ENCODE data around the gene CPNE9. TPM values are rescaled to one million over a fixed set of nuclear protein-coding genes. Genes with fewer than 3 reads are reported as not detected.

Gene CPNE9
- total RNA-seq, 1 donor from 2014 or later = not detected

- Mint-ChIP-seq H3K4me1 (ENCODE audit: unreplicated experiment) (peaks cover 14% of the 10 kb centered on the region), H3K36me3 (ENCODE audit: unreplicated experiment) (peaks cover 13% of the 10 kb centered on the region), H3K4me3 (ENCODE audit: unreplicated experiment) (no peak overlapping the region), H3K27ac (ENCODE audit: unreplicated experiment) (no peak overlapping the region), H3K27me3 (ENCODE audit: unreplicated experiment) (peaks cover 15% of the 10 kb centered on the region), H3K9me3 (ENCODE audit: unreplicated experiment) (no peaks in the 10 kb centered on the region)
- TF ChIP-seq CTCF (IDR thresholded peaks at IDR 0.05) = no peak
- no peak for DNase-seq (ENCODE audit: extremely low spot score, unreplicated experiment)
Observed at GRCh38 chr3:9701711-9702110, 1.9 kb upstream of the CPNE9 start.

- no peak for DNase-seq (ENCODE audit: extremely low spot score, unreplicated experiment)
- H3K4me3 Mint-ChIP-seq (ENCODE audit: unreplicated experiment) = peak overlapping the region; percentile 27
- H3K9me3 Mint-ChIP-seq (ENCODE audit: unreplicated experiment) = no peaks in the 10 kb centered on the region
- peaks cover 5% of the 10 kb centered on the region for H3K36me3 Mint-ChIP-seq (ENCODE audit: unreplicated experiment)
- H3K4me1 Mint-ChIP-seq (ENCODE audit: unreplicated experiment) = peaks cover 14% of the 10 kb centered on the region
- no peak for TF ChIP-seq CTCF (IDR thresholded peaks at IDR 0.05)
- H3K27me3 Mint-ChIP-seq (ENCODE audit: unreplicated experiment) = peaks cover 22% of the 10 kb centered on the region
- no peak overlapping the region for H3K27ac Mint-ChIP-seq (ENCODE audit: unreplicated experiment)
Observed at GRCh38 chr3:9703240-9703639, 393 bp upstream of the CPNE9 start.

GRCh38 chr3:9704347-9705322, 1.0 kb downstream of the CPNE9 start:
- Mint-ChIP-seq H3K36me3 (ENCODE audit: unreplicated experiment) (peaks cover 5% of the 10 kb centered on the region), H3K27ac (ENCODE audit: unreplicated experiment) (no peak overlapping the region), H3K4me1 (ENCODE audit: unreplicated experiment) (peaks cover 14% of the 10 kb centered on the region), H3K9me3 (ENCODE audit: unreplicated experiment) (no peaks in the 10 kb centered on the region), H3K4me3 (ENCODE audit: unreplicated experiment) (peak overlapping the region; percentile 62), H3K27me3 (ENCODE audit: unreplicated experiment) (peaks cover 24% of the 10 kb centered on the region)
- no peak for DNase-seq (ENCODE audit: extremely low spot score, unreplicated experiment)
- no peak for TF ChIP-seq CTCF (IDR thresholded peaks at IDR 0.05)

- no peak overlapping the region for H3K4me3 Mint-ChIP-seq (ENCODE audit: unreplicated experiment)
- no peaks in the 10 kb centered on the region for H3K4me1 Mint-ChIP-seq (ENCODE audit: unreplicated experiment)
- peaks cover 34% of the 10 kb centered on the region for H3K27me3 Mint-ChIP-seq (ENCODE audit: unreplicated experiment)
- no peaks in the 10 kb centered on the region for H3K36me3 Mint-ChIP-seq (ENCODE audit: unreplicated experiment)
- DNase-seq (ENCODE audit: extremely low spot score, unreplicated experiment) = no peak
- H3K27ac Mint-ChIP-seq (ENCODE audit: unreplicated experiment) = no peak overlapping the region
- H3K9me3 Mint-ChIP-seq (ENCODE audit: unreplicated experiment) = no peaks in the 10 kb centered on the region
- TF ChIP-seq CTCF (IDR thresholded peaks at IDR 0.05) = no peak
Observed at GRCh38 chr3:9710174-9710739, 6.6 kb downstream of the CPNE9 start.

GRCh38 chr3:9712415-9712814, 8.8 kb downstream of the CPNE9 start:
- Mint-ChIP-seq H3K4me3 (ENCODE audit: unreplicated experiment) (no peak overlapping the region), H3K27ac (ENCODE audit: unreplicated experiment) (no peak overlapping the region)

More at GRCh38 chr3:9712415-9712814, 8.8 kb downstream of the CPNE9 start:
- Mint-ChIP-seq H3K36me3 (ENCODE audit: unreplicated experiment) (no peaks in the 10 kb centered on the region), H3K27me3 (ENCODE audit: unreplicated experiment) (peaks cover 31% of the 10 kb centered on the region), H3K4me1 (ENCODE audit: unreplicated experiment) (no peaks in the 10 kb centered on the region), H3K9me3 (ENCODE audit: unreplicated experiment) (no peaks in the 10 kb centered on the region)
- no peak for TF ChIP-seq CTCF (IDR thresholded peaks at IDR 0.05)
- no peak for DNase-seq (ENCODE audit: extremely low spot score, unreplicated experiment)

All from osteocyte (in vitro differentiated cells).